ENCODE measurements around the gene RSPO4.
"Not testable (repeated sequence)": the region's sequence is repeated elsewhere in the genome, so short reads cannot be mapped to it uniquely, and the experiment has no call there.

The RSPO4 gene

DNA sequence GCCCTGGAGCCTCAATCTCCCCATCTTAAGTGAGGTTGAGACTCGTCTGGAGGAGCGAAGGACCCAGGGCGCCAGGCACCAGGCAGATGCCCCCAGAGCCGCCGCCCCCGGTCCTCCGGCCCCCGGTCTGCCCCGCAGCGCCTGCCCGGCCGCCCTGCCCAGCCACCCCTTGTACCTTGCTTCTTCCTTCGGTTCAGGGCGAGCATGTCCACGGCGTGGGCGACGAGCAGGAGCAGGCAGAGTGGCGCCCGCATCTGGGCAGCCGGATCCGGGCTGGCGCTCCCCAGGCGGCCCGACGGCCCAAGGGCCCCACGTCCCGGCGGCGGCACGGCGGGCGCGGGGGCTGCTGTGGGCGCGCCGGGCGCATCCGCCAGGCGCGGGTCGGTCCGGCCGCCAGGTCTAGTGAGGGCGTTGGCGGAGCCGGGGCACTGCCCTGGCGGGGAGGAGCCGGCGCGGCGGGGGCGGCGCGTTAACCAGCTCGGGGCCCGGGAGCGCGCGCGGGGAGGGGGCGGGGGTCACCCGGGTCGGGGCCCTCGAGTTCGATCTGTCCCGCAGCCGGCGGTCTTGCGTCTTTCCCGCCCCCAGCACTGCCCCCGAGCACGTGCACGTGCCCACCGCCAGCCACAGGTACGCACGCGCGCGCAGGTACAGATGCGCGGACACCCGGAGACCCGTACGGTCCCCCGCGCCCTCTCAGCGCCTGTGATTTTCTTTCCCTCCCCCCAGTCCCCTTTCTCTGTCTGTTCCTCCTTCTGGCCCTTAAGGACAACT lies at the start of gene RSPO4:
Gene RSPO4, minus strand, starts transcription at position 401 of the 771 bp plus-strand sequence. Its CDS starts 147 bp downstream, at position 254.
- no peak for DNase-seq

DNA sequence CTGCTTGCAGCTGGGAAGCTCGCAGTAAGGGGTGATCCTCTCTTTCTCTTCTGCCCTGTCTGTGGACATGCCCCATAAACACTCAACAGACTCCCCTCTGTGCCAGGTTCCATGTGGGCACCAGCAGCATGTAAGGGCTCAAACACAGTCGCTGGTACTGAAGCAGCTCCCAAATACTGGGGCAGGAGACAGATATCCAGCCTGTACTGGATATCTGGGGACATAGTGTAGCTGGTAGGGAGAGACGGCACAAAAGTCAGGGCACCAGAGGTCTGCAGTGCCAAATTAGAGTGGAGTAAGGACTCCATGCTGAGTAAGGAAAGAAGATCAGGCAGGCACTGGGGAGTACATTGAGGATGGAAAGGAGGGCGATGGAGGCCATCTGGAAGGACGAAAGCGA lies 48.3 kb upstream of the RSPO4 start:
- no peak for DNase-seq

DNA sequence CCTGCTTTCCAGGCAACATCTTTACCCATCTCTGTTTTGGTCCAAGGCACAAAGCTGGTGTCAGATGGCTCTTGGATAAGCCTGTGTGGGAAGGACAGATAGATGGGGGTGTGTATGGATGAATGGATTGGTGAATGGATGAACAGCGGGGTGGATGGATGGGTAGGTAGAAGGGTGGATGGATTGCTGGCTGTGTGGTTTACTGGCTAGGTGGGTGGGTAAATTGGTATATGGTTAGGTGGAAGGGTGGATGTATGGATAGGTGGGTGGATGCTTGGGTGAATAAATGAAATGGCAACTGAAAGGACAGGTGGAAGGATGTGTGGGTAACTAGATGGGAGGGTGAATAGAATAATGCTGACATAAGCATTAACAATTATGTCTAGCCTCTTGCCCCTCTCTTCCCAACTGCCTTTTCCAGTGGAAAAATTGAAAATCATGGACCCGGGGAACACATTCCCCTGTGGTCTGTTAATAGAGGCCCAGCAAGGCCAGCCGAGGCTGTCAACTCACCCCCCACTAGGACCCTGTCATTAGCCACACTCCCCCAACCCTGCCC lies 43.8 kb upstream of the RSPO4 start:
- DNase-seq: no peak

DNA sequence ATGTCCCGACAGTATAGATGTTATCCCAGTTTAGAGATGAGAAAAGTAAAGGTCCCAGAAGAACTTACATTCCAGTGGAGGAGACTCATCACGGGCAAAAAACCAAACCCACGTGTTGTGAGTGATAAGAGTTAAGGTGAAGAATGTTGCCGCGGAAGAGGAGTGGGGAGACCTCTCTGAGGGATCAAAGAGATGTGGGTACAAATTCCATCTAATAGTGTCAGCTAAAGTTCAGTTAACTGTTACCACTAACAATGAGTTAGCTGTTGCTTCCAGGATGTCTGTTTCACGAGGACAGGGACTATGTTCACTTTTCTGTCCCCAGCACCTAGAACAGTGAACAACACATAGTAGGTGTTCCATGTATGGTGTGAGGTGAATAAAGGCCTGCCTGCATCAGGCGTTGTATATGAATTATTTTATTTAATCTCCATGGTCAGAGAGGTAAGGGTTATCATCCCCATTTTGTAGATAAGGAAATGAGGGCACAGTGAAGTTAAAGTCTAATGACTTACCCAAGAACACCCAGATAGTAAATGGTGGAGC lies 39.8 kb upstream of the RSPO4 start:
- DNase-seq: no peak

DNA sequence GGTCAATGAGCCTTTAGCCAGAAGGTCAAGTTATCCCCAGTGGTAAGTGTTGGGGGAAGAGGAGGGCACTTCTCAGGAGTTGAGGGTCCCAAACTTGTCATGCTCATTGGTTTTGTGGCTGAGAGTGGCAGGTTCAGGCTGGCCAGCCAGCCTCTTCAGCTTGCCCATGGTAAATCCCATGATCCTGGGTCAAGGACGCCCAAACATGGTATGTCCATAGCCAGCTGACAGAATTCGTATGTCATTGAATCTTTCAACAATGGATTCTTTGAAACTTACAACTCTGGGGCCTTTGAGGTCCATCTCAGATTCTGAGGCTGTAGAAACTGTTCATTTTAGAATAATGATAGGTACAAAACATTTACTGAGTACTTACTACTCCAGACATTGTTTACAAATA lies 36.1 kb upstream of the RSPO4 start:
- DNase-seq: no peak

DNA sequence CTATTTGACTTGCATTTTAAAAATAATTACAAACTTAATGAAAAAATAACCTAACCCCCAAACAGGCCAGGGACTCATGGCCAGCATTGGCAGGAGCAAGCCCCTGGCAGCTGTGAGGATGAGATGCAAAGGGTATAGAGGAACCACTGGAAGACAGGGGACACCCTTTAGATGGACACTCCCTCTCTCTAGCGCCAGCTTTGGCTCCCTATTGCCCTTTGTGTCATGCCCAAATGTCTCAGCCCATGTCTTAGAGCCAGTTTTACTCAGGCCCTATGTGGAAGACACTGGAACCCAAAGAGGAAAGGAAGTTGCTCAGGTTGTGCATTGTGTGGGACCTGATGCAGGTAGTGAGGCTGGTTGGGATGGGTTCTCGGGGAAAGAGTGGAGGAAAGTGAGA lies 34.9 kb upstream of the RSPO4 start:
- no peak for DNase-seq

DNA sequence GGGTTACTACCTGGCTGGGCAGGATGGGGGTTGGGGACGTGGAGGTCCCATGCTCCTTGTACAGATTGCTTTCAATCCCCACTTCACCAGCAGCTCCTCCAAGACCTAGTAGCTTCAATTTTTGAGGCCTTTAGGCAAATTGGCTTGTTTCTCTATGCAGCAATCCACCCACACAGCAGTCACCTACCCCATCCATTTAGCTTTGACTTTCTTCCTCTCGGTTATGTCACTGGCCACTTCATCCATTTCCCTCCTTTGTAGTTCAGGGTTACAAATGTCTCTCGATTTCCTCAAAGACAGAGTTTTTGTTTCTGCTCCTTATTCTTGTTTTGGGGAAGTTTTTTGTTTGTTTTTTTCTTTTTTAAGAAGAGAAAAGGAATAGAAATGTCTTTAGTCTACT lies 33.4 kb upstream of the RSPO4 start:
- DNase-seq: no peak

DNA sequence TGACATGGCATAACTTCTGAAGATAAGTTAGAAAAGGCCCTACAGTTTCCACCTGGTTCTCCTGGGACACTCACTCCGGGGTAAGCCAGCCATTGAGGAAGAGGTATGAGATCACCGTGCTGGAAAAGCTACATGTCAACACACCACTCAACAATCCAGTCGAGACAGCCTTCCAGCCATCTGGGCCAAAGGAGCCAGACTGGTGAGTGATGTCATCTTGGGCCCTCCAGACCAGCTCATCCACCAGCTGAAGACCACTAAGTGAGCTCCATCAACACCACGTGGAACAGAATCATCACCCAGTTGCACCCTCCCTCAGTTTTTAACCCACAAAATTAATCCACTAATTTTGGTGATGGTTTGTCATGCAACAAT lies 32.3 kb upstream of the RSPO4 start:
- no peak for DNase-seq

DNA sequence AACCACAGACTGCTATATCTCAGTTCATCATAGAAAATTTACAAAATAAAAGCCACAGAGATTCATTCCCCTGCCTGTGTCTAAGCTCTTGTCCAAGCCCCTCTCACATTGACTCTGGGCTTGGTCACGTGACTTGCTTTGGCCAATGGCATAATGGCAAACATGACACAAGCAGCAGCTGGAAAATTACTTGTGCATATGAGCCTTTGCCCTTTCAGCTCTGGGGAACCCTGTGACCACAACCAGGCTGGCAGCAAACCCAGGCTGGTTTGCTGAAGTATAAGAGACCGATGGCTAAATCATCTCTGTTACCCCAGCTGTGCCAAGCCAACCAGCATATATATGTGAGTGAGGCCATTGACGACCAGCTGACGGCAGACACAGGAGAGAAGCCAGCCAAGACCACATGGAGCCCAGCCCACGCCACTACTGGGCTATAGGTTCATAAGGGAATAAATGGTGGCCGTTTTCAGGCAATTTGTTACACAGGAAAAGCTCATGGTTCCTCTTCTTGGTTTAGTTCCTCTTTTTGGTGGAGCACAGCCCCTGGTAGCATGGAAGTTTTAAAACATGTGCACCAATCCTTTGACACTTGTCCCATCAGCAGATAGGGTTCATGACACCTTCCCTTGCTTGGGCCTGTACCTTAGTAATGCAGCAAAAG lies 31.8 kb upstream of the RSPO4 start:
- DNase-seq: no peak

DNA sequence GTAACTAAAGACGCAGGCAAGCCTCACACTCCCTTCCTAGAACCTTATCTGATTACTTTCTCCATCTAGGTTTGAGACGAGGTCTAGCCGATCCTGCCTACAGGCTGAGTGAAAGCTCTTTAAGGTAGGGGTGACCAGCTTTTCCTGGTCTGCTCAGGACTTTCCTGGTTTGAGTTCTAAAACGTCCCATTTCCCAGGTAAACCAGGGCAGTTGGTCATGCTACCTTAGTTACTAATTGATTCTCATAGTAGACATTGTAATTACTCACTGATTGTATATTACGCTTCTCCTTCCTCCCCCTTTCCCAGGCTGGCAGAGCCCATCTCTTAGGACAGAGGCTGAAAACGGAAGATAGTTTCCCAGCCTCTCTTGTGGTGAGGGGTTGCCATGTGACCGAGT lies 27.9 kb upstream of the RSPO4 start:
- no peak for DNase-seq

DNA sequence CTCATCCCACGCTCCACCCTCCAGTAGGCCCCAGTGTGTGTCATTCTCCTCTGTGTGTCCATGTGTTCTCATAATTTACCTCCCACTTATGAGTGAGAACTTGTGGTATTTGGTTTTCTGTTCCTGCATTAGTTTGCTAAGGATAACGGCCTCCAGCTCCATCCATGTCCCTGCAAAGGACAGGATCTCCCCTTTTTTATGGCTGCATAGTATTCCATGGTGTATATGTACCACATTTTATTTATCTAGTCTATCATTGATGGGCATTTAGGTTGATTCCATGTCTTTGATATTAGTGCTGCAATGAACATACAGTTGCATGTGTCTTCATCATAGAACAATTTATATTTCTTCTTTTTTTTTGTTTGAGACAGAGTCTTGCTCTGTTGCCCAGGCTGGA lies 24.1 kb upstream of the RSPO4 start:
- not testable (repeated sequence) for DNase-seq

DNA sequence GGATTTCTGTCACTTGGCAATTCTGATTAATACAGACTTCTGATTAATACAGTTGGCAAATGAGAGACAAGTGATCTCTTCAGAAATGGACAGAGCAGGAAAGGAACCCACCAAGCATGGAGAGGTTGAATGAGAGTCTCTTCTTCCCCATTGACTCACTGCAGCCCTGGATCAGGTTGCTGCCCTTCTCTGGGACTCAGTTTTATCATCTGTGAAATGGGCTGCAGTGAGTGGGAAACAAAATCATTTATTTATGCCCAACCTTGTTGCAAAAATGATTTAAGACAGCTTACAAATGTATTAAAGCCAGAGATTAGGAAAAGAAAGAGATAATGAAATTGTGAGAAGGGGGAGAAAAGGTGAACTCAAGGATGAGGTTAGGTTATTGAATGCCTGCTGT lies 20.8 kb upstream of the RSPO4 start:
- DNase-seq: no peak

DNA sequence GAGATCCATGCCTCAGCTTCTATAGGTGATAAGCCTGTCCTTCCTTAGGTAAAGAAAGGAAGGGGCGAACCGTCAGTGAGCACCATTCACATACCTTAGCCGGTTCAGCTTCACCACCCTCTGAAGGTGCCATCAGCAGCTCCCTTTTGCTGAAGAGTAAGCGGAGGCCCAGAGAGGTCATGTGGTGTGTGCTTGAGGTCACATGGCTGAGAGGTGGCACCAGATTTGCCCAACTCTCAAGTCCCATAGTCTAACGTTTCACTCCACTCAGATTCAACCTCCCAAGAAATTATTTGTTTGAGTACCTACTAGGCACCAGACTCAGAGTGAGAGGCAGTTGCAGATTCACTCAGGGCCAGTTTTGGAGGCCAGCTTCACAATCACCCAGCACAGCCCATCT lies 18.5 kb upstream of the RSPO4 start:
- no peak for DNase-seq

DNA sequence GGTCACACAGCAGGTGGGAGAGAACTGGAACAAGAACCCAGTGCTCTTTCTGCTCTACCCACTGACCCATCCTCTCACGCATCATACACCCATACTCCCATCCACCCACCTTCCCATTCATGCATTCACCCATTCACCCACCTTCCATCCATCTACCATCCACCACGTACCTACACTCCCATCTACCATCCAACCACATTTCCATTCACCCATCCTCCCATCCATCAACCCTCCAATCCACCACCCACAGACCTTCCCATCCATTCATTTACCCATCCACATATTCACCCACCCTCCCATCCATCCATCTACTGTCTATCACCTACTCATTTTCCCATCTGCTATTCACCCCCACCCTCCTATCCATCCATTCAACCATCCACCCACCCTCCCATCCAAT lies 17.2 kb upstream of the RSPO4 start:
- DNase-seq: no peak

DNA sequence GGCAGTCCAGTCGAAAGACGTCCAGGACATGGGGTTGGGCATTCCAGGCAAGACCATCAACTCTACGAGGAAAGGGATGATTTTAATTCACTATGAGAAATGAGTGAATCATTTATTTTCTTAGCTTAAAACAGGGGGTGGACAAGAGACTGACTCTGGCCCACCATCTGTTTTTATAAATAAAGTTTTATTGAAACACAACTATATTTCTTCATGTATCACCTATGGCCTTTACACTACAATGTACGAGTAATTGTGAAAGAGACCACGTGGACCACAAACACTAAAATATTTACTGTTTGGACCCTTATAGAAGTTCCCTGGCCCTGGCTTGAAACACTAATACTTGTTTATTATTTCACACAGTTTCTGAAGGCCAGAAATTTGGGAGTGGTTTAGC lies 15.6 kb upstream of the RSPO4 start:
- no peak for DNase-seq

DNA sequence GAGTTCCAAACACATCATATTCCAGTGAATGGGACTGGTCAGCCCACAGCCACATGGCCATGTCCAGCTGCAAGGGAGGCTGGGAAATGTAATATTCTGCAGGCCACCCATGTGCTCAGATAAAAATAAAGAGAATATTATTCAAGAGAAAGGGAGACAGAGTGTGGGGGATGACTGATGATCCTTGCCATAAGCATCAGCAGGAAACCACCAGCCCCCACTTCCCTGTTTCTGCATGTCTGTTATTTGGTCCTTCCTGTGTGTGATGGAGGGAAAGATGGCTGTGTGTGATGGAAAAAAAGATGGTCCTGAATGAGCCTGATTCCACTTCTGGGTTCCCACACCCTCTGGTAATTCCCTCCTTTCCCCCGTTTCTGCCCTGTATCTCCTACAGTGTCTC lies 13.1 kb upstream of the RSPO4 start:
- no peak for DNase-seq

DNA sequence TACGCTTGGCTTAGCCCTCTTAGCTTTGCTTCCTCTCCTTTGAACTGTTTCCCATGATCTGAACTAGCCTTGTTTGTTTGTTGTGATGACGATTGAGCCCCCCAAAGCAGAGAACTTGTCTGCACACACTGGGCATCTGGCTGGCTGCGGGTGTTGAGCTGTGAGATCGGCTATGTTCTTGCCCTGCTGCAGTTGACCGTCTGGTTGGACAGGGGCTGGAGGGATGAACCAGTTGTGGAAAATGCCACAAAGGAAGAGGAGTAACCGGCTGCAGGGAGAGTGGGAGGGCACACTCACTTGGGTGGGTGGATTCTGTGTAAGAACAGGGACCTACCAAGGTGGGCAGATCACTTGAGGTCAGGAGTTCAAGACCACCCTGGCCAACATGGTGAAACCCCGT lies 12.4 kb upstream of the RSPO4 start:
- no peak for DNase-seq

DNA sequence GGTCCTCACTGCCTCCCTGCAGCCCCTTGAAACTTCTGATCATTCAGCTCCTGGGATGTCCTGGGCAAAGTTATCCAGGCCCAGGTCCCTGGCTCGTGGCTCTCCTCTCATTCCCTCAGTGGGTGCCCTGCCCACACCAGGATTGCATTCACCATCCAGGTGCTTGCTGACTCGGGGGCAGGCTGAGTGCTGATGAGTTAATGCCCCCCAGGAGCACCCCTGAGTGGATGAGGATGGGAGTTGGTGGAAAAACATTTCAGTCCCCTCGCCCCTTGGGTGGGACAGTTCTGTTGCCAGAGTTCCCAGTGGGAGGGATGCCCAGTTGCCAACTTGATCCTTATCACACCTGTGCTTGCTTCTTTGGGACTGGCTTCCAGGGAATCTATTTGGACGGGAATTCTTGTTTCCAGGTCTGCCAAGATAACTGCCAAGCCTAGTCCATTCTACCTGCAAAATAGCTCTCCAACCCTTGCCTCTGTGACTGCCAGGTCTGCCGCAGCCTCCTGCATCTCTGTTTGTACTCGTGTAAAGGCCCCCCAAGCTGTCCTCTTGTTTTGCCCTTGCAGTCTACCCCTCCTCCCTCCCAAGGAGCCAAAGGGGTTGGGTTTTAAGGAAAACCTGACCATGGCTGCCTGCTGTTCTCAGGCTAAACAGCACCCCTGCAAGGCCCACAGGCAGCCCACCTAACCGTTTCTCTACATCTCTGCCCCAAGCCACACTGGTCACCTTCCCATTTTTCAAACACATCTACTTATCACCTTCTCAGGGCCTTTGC lies 11.6 kb upstream of the RSPO4 start:
- no peak for DNase-seq

DNA sequence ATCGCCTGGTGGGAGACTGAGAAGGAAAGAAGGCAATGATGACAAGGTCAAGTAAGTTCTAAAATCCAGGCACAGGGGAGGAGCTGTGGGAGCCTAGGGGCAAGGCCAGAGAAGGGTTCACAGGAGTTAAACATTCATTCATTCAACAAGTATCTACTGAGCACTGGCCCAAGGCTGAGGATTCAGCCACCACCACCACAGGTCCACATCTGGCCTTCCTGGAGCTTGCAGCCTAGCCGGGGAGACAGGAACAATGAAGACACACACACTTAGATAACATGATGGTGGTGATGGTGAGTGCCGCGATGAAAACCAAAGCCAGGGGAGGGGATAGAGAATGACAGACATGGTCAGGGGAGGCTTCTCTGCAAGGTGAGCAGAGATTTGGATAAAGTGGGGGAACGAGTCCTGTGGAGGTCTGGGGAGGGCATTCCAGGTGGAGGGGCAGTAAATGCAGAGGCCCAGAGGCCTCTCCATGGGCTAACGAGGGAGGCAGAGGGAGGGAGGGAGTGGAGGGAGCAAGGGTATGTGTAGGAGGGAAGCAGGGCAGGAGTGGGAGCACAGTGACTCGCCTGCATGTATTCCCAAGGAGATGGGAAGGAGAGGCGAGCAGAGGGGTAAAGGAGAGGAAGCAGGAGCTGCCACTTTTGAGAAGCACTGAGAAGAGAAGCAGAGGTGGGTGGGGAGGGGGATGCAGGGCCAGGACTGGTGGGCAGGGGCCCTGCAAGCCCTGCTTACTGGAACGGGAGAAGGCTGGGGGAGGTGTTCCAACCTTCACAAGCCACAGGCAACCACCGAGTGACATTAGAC lies 10.5 kb upstream of the RSPO4 start:
- DNase-seq: no peak

DNA sequence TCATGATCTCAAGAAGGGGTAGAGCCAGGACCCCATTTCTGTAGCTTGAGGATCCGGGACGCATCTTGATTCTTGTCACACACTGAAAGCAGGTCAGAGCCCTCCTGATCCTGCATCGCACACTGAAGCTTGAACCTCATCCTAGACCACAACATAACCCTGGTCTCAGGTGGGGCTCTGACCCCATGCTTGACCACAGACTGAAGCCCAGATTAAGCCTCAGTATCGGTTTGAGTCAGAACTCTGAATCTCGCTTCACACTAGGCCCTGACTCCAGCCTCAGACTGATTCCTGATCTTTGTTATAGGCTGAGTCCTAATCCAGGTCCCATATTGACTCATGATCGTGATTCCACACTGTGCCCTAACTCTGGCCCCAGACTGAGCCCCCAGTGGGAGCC lies 8.5 kb upstream of the RSPO4 start:
- no peak for DNase-seq

DNA sequence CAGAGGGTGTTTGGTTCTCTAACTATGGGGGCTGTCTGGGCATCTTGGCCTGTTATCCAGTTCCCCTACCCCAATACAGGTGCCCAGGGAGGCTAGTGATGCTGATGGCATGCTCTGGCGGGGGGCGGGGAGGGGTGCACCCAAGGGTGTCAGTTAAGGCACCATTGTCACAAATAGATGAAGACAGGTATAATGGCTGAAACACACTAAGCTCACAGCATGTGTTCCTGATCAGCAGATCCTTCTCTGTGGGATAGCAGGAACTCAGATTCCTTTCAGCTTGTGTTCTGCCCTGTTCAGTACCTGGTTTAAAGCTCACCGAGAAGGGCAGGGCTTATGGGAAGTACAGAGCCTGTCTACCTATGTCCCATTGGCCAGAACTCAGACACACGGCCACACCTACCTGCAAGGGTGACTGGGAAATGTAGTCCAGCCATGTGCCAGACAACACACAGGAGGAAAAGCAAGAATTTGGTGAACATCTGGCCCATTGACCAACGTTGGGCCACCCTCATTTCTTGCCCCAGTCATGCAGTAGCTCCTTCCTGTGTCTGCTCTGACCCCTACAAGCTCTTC lies 3.4 kb upstream of the RSPO4 start:
- DNase-seq: no peak

Data from NCI-H2107 (cell line).